ENCODE data around the gene RAPGEF5.

- TF ChIP-seq CTCF (IDR thresholded peaks at IDR 0.05 in 2 of 3, conservative IDR thresholded peaks at IDR 0.05 in 1 of 3; ENCODE audit: control insufficient read depth in 2 of 3, extremely low read depth in 1 of 3, insufficient read depth in 1 of 3, low read depth in 3 of 3, low read length in 3 of 3): no peak
- TF ChIP-seq STAT3 (IDR thresholded peaks at IDR 0.05; ENCODE audit: low read depth, low read length): no peak
- no peak for TF ChIP-seq REST (IDR thresholded peaks at IDR 0.05; ENCODE audit: low read depth, low read length)
- no peak for TF ChIP-seq EZH2 (IDR thresholded peaks at IDR 0.05; ENCODE audit: borderline replicate concordance, control insufficient read depth, low read depth, low read length)
- TF ChIP-seq LARP7 (IDR thresholded peaks at IDR 0.05): no peak
- TF ChIP-seq MAX (IDR thresholded peaks at IDR 0.05; ENCODE audit: low read depth, low read length): no peak
- TF ChIP-seq RAD21 (IDR thresholded peaks at IDR 0.05; ENCODE audit: insufficient read depth, low read depth, low read length): no peak
- TF ChIP-seq JUNB (IDR thresholded peaks at IDR 0.05): no peak
These were observed 43.3 kb upstream of the RAPGEF5 start for GRCh38 chr7:22400150-22400814.

Data from GM12878 (cell line).